ENCODE measurements around the gene ZNF276.

The ZNF276 gene

DNA sequence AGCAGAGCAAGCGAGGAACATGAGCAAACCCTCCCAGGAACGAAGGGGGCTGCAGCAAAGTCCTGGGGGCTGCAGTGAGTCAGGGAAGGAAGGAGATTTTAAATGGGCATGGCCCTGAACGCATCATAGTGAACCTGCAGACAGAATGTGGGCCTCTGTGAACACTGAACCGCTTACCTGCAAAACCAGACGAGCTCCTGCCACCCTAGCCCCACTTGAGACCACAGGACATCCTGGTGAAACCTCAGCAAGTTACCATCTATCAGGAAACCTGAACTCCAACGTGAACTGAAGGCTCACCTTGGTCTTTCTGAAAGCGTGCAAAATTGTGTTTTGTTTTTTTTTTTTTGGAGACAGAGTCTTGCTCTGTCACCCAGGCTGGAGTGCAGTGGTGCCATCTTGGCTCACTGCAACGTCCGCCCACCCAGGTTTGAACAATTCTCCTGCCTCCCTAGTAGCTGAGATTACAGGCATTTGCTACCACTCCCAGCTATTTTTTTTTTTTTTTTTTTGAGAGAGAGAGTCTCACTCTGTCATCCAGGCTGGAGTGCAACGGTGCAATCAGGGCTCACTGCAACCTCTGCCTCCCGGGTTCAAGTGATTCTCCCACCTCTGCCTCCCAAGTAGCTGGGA lies 64.3 kb downstream of the ZNF276 start:
- no peak for DNase-seq

DNA sequence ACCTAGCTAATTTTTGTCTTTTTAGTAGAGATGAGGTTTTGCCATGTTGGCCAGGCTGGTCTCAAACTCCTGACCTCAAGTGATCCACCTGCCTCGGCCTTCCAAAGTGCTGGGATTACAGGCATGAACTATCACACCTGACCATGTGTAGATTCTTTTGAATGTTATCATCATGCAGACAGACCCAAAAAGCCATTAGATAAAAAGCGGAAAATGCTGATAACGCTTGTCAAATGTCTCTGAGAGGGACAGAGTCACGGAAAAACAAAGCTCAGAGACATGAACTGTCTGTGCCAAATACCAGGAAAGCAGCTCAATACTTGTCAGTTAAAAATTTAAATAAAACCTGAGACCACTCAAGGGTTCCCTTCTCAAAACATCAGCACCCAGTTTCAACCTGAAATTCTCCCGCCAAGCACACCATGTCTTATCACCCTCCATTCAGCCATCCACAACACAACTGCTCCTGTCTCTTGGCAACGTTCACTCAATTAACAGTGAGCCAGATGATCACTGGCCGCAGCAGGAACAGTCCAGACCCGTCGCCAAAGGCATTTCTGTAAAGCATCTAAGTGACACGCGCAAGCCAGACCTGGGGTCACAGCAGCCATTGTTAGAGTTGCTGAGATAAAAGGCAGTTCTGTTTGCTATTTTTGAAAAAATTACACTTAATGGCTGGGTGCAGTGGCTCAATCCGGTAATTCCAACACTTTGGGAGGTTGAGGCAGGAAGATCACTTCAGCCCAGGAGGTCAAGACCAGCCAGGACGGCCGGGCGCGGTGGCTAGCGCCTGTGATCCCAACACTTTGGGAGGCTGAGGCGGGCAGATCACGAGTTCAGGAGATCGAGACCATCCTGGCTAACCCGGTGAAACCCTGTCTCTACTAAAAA lies 65.4 kb downstream of the ZNF276 start:
- peak; percentile 55 for DNase-seq

DNA sequence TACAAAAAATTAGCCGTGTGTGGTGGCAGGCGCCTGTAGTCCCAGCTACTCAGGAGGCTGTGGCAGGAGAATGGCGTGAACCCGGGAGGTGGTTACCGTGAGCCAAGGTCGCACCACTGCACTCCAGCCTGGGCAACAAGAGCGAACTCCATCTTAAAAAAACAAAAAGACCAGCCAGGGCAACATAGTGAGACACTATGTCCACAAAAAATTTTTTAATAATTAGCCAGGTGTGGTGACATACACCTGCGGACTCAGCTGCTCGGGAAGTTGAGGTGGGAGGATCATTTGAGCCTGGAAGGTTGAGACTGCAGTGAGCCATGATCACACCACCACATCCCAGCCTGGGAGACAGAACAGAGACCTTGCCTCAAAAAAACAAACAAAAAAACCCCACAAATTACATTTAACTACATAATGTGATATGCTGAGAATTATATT lies 66.0 kb downstream of the ZNF276 start:
- DNase-seq = no peak

All from NCI-H2227 treated with DMSO at 0.1 percent for 48 hours (cell line).